ENCODE data around the gene PSG4.
"Not testable (repeated sequence)": the region's sequence is repeated elsewhere in the genome, so short reads cannot be mapped to it uniquely, and the experiment has no call there.

Gene PSG4

GRCh38 chr19:43197666-43198397, 7.6 kb downstream of the PSG4 start:
- DNase-seq, result not testable (repeated sequence)

- DNase-seq, result not testable (repeated sequence)
Observed at GRCh38 chr19:43194397-43194796, 11.0 kb downstream of the PSG4 start.

- not testable (repeated sequence) for DNase-seq
Observed at GRCh38 chr19:43192381-43193155, 12.9 kb downstream of the PSG4 start.

- not testable (repeated sequence) for DNase-seq
Observed at GRCh38 chr19:43188092-43188491, 17.3 kb downstream of the PSG4 start.

- peak; percentile 31 for DNase-seq
Observed at GRCh38 chr19:43186311-43186935, 19.0 kb downstream of the PSG4 start, which contains the start of gene PSG5. Gene PSG5 (minus strand): TSS chr19:43186536. CDS start chr19:43186405, 131 bp downstream.

GRCh38 chr19:43181869-43182771, 23.3 kb downstream of the PSG4 start:
- peak; percentile 91 for DNase-seq

GRCh38 chr19:43179569-43180147, 25.8 kb downstream of the PSG4 start:
- not testable (repeated sequence) for DNase-seq

- DNase-seq, result not testable (repeated sequence)
Observed at GRCh38 chr19:43178577-43178976, 26.9 kb downstream of the PSG4 start.

GRCh38 chr19:43165906-43166305, 39.5 kb downstream of the PSG4 start:
- not testable (repeated sequence) for DNase-seq

GRCh38 chr19:43163135-43163534, 42.3 kb downstream of the PSG4 start:
- not testable (repeated sequence) for DNase-seq

- not testable (repeated sequence) for DNase-seq
Observed at GRCh38 chr19:43162261-43162660, 43.2 kb downstream of the PSG4 start.

GRCh38 chr19:43152214-43152613, 53.2 kb downstream of the PSG4 start:
- no peak for DNase-seq

- peak; percentile 13 for DNase-seq
Observed at GRCh38 chr19:43149788-43150187, 55.6 kb downstream of the PSG4 start.

- DNase-seq, result peak; percentile 31
Observed at GRCh38 chr19:43148233-43148632, 57.2 kb downstream of the PSG4 start.

All from fibroblast of skin of abdomen (primary cell).